Measurements from ENCODE around the gene AFAP1.

AFAP1 gene

DNA sequence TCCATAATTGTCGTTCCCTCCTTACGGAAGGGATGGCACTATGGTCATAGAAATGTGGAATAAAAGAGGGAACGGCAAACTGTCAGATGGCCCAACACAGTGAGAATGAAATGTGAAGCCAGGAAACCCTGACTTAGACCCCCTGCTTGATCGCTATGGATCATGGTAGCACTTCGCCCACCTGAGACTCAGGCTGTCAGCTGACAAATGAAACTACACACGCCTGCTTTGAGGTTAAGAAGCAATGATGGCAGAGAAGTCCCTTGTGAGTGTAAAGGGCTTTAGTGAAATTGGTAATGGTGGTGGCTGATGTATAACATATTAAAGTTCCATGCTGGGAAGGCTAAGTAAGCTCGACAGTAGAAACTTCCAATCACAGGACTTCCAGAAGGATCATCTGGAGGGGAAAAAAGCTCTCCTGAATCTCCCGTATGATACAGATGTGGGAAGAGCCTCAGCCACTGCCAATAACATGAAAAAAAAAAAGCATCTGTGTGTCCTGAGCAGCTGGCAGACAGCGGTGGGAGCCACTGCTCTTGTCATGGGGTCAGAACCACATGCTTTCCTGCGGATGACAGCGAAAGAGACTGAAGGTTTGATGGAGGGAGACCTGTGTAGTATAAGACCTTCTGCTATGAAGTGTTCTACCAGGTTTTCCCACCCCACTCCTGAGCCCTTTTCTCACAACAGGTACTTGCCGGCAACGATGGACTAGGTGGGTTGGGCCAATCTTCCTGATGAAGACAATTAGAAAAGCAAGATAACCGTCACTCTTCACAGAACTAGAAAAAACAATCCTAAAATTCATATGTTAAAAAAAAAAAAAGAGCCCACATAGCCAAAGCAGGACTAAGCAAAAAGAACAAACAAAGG is 107.6 kb downstream of the AFAP1 start:
- DNase-seq (ENCODE audit: low read depth) = no peak
- H3K4me3 ChIP-seq (ENCODE audit: low read length) = no peak overlapping the region
- TF ChIP-seq CTCF (conservative IDR thresholded peaks at IDR 0.05; ENCODE audit: low read depth, low read length) = no peak

DNA sequence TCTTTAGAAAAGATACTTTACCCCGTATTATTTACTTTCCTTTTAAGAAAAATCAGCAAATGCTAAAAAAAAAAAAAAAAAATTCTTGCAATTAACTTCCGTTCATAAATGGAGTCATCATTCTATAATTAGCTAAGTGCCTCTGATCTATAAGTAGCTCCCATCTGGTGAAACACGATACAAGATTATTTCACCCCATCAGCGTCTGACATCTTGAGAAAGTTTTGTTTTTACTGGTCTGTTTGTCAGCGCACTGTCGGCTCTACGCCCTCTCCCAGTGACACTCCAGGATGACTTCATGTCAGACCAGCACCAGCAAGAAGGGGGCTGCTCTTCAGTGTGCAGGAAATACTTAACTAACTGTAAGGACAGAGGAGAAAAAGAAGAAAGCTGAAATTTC is 108.3 kb downstream of the AFAP1 start:
- TF ChIP-seq CTCF (conservative IDR thresholded peaks at IDR 0.05; ENCODE audit: low read depth, low read length) = no peak
- H3K4me3 ChIP-seq (ENCODE audit: low read length) = no peak overlapping the region
- DNase-seq (ENCODE audit: low read depth) = no peak

GRCh38 chr4:7830747-7831146 is 108.9 kb downstream of the AFAP1 start:
- H3K4me3 ChIP-seq (ENCODE audit: low read length) = no peak overlapping the region
- no peak for DNase-seq (ENCODE audit: low read depth)
- TF ChIP-seq CTCF (conservative IDR thresholded peaks at IDR 0.05; ENCODE audit: low read depth, low read length) = no peak

DNA sequence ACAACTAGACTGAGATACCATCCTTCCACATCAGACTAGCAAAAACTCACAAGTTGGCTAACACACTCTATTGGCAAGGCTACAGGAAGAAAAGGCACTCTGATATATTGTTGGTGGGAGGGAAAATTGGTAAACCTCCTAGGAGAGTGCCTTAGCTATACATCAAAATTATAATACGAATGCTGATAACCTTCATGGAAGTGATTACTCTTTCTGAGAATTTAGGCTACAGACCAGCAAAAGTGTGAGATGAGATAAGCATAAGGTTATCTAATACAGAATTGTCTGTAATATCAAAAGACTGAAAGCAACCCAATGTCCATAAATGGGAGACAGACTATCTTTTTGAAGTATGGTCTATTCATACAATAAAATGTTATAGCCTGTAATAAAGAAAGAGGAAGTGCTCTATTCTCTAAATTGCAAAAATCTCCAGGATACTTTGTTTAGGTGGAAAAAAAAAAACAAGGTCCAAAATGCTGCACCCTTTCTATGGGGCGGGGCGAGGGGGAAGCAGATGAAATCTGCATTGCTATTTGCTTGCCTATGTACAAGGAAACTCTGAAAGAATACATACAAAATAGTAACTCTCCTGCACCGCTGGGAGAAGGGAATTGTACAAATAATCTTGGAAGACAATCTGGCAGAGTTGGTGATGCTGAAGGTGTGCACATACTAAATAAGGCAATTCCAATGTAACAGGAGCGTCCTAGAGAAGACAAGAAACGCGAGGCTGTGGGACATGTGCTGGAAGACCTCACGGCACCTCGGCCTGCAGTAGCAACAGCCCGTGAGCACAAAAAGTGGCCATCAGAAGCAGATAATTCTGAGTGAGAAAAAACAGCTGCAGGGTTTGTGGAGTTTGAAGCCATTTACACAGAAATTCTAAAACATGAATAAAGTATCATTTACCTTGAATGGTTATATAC is 109.7 kb downstream of the AFAP1 start:
- DNase-seq (ENCODE audit: low read depth) = no peak
- no peak overlapping the region for H3K4me3 ChIP-seq (ENCODE audit: low read length)

GRCh38 chr4:7828793-7829301 is 110.8 kb downstream of the AFAP1 start:
- TF ChIP-seq CTCF (conservative IDR thresholded peaks at IDR 0.05; ENCODE audit: low read depth, low read length) = no peak
- H3K4me3 ChIP-seq (ENCODE audit: low read length) = no peak overlapping the region

More for the DNA sequence above, 109.7 kb downstream of the AFAP1 start:
- no peak for TF ChIP-seq CTCF (conservative IDR thresholded peaks at IDR 0.05; ENCODE audit: low read depth, low read length)

DNA sequence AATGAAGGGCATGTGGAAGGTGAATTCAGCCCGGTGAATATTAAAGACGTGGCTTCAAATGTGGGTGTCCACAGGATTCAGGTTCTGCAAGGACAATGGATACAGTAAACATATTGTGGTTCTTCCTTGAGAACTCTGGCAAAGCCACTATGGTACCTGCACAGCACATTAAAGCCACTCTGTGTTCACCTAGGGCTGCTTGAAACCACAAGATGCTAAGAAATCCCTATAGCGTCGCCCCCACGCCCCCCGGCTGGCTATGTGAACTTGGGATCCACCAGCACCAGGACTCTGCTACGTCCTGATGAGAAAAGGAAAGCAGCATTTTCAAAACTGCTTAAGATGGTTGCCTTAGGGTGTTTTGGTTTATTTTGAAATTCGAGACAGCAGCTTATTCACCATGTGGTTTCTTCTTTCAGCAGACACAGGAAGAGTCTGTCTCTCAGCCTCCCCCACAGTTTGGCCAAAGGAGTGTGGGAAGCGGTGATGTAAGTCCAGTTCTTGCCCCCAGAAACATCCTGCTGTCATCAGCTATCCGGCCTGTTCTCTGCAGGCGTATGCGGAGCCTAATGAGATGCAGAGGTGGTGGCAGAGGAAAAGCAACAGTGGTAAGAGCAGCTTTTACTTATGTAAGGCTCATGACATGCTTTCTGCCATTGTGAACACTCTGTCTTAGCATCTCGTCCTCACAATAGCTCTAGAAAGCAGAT is 111.5 kb downstream of the AFAP1 start:
- DNase-seq (ENCODE audit: low read depth) = no peak
- H3K4me3 ChIP-seq (ENCODE audit: low read length) = no peak overlapping the region
- TF ChIP-seq CTCF (conservative IDR thresholded peaks at IDR 0.05; ENCODE audit: low read depth, low read length) = no peak

More at GRCh38 chr4:7828793-7829301, 110.8 kb downstream of the AFAP1 start:
- DNase-seq (ENCODE audit: low read depth) = no peak

All from retinal pigment epithelial cell (primary cell).